ENCODE results near the gene HCRT. TPM values are rescaled to one million over a fixed set of nuclear protein-coding genes. Genes with fewer than 3 reads are reported as not detected.

Gene HCRT
- total RNA-seq, 1 donor from 2014 or later: 0.47 TPM

DNA sequence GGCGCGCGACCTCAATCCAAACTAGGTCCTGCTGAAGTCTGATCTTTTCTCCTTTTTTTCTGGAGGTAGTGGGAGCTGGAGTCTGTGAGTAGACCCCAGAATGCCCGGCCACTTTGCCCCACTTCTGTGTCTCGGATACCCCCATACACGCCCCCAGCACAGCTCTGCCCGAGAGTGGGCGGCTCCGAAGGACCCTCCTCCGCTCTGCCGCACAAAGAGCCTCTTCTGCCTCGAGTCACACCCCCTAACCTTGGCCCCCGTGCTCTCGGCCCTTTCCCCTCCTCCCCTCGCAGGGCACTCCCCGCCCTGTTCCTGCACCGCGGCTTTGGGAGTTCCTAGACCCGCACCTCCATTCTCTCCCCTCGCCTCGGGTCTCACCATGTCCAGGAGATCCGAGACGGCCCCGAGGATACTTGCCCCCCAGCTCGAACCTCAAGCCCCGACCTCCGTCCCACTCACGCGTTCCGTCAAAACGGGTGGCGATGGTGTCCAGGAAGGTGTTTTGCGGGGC lies 4.8 kb downstream of the HCRT start:
- TF ChIP-seq, protein P1, sequence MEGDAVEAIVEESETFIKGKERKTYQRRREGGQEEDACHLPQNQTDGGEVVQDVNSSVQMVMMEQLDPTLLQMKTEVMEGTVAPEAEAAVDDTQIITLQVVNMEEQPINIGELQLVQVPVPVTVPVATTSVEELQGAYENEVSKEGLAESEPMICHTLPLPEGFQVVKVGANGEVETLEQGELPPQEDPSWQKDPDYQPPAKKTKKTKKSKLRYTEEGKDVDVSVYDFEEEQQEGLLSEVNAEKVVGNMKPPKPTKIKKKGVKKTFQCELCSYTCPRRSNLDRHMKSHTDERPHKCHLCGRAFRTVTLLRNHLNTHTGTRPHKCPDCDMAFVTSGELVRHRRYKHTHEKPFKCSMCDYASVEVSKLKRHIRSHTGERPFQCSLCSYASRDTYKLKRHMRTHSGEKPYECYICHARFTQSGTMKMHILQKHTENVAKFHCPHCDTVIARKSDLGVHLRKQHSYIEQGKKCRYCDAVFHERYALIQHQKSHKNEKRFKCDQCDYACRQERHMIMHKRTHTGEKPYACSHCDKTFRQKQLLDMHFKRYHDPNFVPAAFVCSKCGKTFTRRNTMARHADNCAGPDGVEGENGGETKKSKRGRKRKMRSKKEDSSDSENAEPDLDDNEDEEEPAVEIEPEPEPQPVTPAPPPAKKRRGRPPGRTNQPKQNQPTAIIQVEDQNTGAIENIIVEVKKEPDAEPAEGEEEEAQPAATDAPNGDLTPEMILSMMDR (conservative IDR thresholded peaks at IDR 0.05): no peak
- H3K4me1 Mint-ChIP-seq: peaks cover 20% of the 10 kb centered on the region
- peak overlapping the region; percentile 23 for H3K4me3 Mint-ChIP-seq
- H3K27me3 Mint-ChIP-seq (ENCODE audit: low read depth): peaks cover 86% of the 10 kb centered on the region
- DNase-seq (ENCODE audit: low read depth, low spot score): no peak
- no peak overlapping the region for H3K27ac Mint-ChIP-seq (ENCODE audit: unreplicated experiment)
- H3K9me3 Mint-ChIP-seq: no peaks in the 10 kb centered on the region
- no peaks in the 10 kb centered on the region for H3K36me3 Mint-ChIP-seq (ENCODE audit: low read depth)

GRCh38 chr17:42179911-42180410 lies 5.3 kb downstream of the HCRT start:
- Mint-ChIP-seq H3K27me3 (ENCODE audit: low read depth) (peaks cover 86% of the 10 kb centered on the region), H3K4me3 (peak overlapping the region; percentile 23), H3K27ac (ENCODE audit: unreplicated experiment) (no peak overlapping the region), H3K36me3 (ENCODE audit: low read depth) (no peaks in the 10 kb centered on the region), H3K4me1 (peaks cover 17% of the 10 kb centered on the region), H3K9me3 (no peaks in the 10 kb centered on the region)
- TF ChIP-seq, protein P1 (conservative IDR thresholded peaks at IDR 0.05): no peak
- peak; percentile 66 for DNase-seq (ENCODE audit: low read depth, low spot score)

- Mint-ChIP-seq H3K27ac (ENCODE audit: unreplicated experiment) (no peak overlapping the region), H3K27me3 (ENCODE audit: low read depth) (peaks cover 86% of the 10 kb centered on the region), H3K4me3 (no peak overlapping the region), H3K36me3 (ENCODE audit: low read depth) (no peaks in the 10 kb centered on the region), H3K4me1 (peaks cover 10% of the 10 kb centered on the region), H3K9me3 (no peaks in the 10 kb centered on the region)
- TF ChIP-seq, protein P1 (conservative IDR thresholded peaks at IDR 0.05): no peak
- no peak for DNase-seq (ENCODE audit: low read depth, low spot score)
Measured at GRCh38 chr17:42179335-42179734, 5.9 kb downstream of the HCRT start.

DNA sequence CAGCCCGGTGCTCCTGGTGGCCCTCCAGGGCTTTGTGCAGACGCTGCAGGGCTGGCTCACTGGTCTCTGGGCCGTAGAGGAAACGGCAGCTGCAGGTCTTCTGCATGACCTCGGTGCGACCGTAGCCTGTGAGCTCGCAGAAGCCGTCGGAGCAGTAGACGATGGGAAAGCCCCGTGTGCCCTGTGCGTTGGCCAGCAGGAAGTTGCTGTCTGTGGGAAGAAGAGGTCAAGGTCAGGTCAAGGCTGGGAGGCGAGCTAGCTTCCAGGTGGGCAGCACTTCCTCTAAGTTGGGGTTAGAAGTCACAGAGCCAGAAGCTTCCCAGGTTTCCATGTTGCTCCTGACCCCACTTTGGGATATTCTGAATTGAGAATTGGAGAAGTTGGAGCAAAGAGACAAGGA lies 6.4 kb downstream of the HCRT start:
- no peak for DNase-seq (ENCODE audit: low read depth, low spot score)
- no peaks in the 10 kb centered on the region for H3K36me3 Mint-ChIP-seq (ENCODE audit: low read depth)
- no peak overlapping the region for H3K27ac Mint-ChIP-seq (ENCODE audit: unreplicated experiment)
- no peaks in the 10 kb centered on the region for H3K9me3 Mint-ChIP-seq
- no peak overlapping the region for H3K4me3 Mint-ChIP-seq
- H3K4me1 Mint-ChIP-seq: peaks cover 8% of the 10 kb centered on the region
- H3K27me3 Mint-ChIP-seq (ENCODE audit: low read depth): peaks cover 86% of the 10 kb centered on the region
- TF ChIP-seq, protein P1 (conservative IDR thresholded peaks at IDR 0.05): no peak

DNA sequence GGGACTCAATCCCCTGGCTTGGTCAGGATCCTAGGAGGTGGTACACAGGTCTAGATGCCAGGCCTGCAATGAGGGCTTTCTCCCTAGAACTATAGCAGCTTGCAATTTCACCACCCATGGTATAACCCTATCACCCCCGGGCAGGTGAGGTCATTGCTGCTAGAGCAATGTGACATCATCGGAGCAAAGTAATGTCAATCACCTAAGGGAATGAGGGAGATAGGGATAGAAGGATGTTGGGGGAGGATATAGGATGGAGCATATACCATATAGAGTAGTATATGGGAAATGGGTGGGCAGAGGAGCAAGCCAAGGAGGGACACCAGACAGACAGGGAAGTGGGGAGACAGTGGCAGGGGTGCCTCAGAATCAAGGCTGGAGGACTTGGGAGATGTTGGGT lies 7.6 kb downstream of the HCRT start:
- Mint-ChIP-seq H3K4me3 (no peak overlapping the region), H3K4me1 (peaks cover 4% of the 10 kb centered on the region), H3K36me3 (ENCODE audit: low read depth) (no peaks in the 10 kb centered on the region), H3K9me3 (no peaks in the 10 kb centered on the region), H3K27me3 (ENCODE audit: low read depth) (peaks cover 79% of the 10 kb centered on the region), H3K27ac (ENCODE audit: unreplicated experiment) (peak overlapping the region; percentile 30)
- DNase-seq (ENCODE audit: low read depth, low spot score): no peak
- TF ChIP-seq, protein P1 (conservative IDR thresholded peaks at IDR 0.05): no peak
